Upper lobe of left lung (tissue), 6 donors: ENCODE measurements around the gene AMER2. TPM values are rescaled to one million over a fixed set of nuclear protein-coding genes. Genes with fewer than 3 reads are reported as not detected.

Experiments
- ATAC-seq, 2 donors: fragments of 200-7000 bp; cut with Tn5 transposase; one replicate each; pipeline ENCODE4 v1.9.1; 2022; ENCODE audit warnings: mild to moderate bottlenecking in 2 of 2, moderate library complexity in 2 of 2; ENCODE audit not compliant: low FRiP score in 2 of 2
- DNase-seq, 2 donors: peaks; one replicate each; pipeline ENCODE4 v3.0.0-alpha.2; 2019 to 2020
- H3K27ac ChIP-seq, 4 donors: fragments of 200-600 bp; sonication (generic); one replicate each; pipeline ENCODE4 v1.5.1; 2016 to 2019
- H3K27me3 ChIP-seq, 4 donors: fragments of 200-600 bp; sonication (generic); one replicate each; pipeline ENCODE4 v1.5.1; 2017 to 2019
- H3K36me3 ChIP-seq, 4 donors: fragments of 200-600 bp; sonication (generic); one replicate each; pipeline ENCODE4 v1.5.1; 2016 to 2019
- H3K4me1 ChIP-seq, 4 donors: fragments of 200-600 bp; sonication (generic); one replicate each; pipeline ENCODE4 v1.5.1; 2018 to 2019
- H3K4me3 ChIP-seq, 4 donors: fragments of 200-600 bp; sonication (generic); one replicate each; pipeline ENCODE4 v1.5.1; 2017 to 2019; ENCODE audit warnings: mild to moderate bottlenecking in 2 of 4, moderate library complexity in 1 of 4
- H3K9me3 ChIP-seq, 4 donors: fragments of 200-600 bp; sonication (generic); one replicate each; pipeline ENCODE4 v1.5.1; 2018 to 2019
- EP300 ChIP-seq, 4 donors: sonication (generic); formaldehyde crosslinking; IDR thresholded peaks; one replicate each; pipeline ENCODE4 v1.5.1; 2017; ENCODE audit warnings: antibody characterized with exemption in 4 of 4, control low read depth in 2 of 4
- POLR2A ChIP-seq, 4 donors: fragments of 450-650 bp; IDR thresholded peaks; one replicate each; pipeline ENCODE4 v1.5.1; 2016 to 2017; ENCODE audit warnings: antibody characterized with exemption in 4 of 4, mild to moderate bottlenecking in 2 of 4
- POLR2AphosphoS5 ChIP-seq, 2 donors: sonication (generic); formaldehyde crosslinking; IDR thresholded peaks; one replicate each; pipeline ENCODE4 v1.5.1; 2017; ENCODE audit warnings: antibody characterized with exemption in 2 of 2
- WGBS, 2 donors: methylation state at CpG; one replicate each; pipeline ENCODE4 v1.1.5; 2017 to 2018; 5-methylcytosine and 5-hydroxymethylcytosine counted together
- total RNA-seq, 6 donors: library from RNA; depleted of rRNA in 4 of 6; stranded (reverse); fragments of >200 nt in 4 of 6; gene quantifications; one replicate each; pipeline versions ENCODE4 v1.1.0 to v1.2.1, GENCODE V29; 2016 to 2021
- TF ChIP-seq, protein P1 (sequence below), 6 experiments: fragments of 450-650 bp in 4 of 6; fragments of 200-600 bp in 2 of 6; sonication (generic) in 2 of 6; IDR thresholded peaks; one replicate each; pipeline ENCODE4 v1.5.1; 2016 to 2019; ENCODE audit warnings: antibody characterized with exemption in 6 of 6
- donor health status: DM: no; HTN: no; CAD: no; lungs with moderate emphysema.
- donor health status: DM: no; HTN: yes; CAD: no; lungs with severe emphysema.

The AMER2 gene
- total RNA-seq, 6 donors from 2014 or later = 0.22 to 0.30 TPM; not detected in 4

DNA sequence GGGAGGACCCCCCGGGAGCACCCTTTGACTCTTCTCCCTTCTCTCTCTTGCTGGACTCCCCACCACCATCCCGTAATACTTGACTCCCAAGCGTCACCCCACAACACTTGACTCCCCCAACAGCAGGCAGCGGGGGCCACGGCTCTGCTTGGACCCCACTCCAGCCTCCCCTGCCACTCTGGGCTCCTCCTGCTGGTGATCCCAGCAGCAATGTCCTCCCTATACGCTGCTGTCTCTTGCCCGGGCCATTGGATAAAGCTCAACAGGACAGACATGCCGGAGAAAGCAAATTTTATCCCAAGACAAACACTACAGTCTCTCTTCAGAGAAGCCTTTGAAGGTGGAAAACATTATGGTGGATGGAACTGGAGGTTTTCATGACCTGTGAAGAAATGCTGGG lies 20.4 kb upstream of the AMER2 start:
- H3K36me3 ChIP-seq = no peaks in the 10 kb centered on the region
- H3K27ac ChIP-seq = no peak overlapping the region
- TF ChIP-seq, protein P1, sequence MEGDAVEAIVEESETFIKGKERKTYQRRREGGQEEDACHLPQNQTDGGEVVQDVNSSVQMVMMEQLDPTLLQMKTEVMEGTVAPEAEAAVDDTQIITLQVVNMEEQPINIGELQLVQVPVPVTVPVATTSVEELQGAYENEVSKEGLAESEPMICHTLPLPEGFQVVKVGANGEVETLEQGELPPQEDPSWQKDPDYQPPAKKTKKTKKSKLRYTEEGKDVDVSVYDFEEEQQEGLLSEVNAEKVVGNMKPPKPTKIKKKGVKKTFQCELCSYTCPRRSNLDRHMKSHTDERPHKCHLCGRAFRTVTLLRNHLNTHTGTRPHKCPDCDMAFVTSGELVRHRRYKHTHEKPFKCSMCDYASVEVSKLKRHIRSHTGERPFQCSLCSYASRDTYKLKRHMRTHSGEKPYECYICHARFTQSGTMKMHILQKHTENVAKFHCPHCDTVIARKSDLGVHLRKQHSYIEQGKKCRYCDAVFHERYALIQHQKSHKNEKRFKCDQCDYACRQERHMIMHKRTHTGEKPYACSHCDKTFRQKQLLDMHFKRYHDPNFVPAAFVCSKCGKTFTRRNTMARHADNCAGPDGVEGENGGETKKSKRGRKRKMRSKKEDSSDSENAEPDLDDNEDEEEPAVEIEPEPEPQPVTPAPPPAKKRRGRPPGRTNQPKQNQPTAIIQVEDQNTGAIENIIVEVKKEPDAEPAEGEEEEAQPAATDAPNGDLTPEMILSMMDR (IDR thresholded peaks at IDR 0.05) = no peak
- TF ChIP-seq POLR2AphosphoS5 (IDR thresholded peaks at IDR 0.05) = no peak
- no peak for TF ChIP-seq EP300 (IDR thresholded peaks at IDR 0.05)
- TF ChIP-seq POLR2A (IDR thresholded peaks at IDR 0.05) = no peak
- peaks cover 0 to 3% (median 0%) of the 10 kb centered on the region in 4 donors for H3K9me3 ChIP-seq
- H3K4me3 ChIP-seq = no peak overlapping the region
- DNase-seq (peak in 1 of 2 donors; percentile 46), ATAC-seq (peak in 1 of 2 donors; percentile 12)
- 82 to 89% methylated on average over 8 of the region's 8 CpGs for WGBS, 2 donors
- no peaks in the 10 kb centered on the region for H3K27me3 ChIP-seq
- no peaks in the 10 kb centered on the region for H3K4me1 ChIP-seq

DNA sequence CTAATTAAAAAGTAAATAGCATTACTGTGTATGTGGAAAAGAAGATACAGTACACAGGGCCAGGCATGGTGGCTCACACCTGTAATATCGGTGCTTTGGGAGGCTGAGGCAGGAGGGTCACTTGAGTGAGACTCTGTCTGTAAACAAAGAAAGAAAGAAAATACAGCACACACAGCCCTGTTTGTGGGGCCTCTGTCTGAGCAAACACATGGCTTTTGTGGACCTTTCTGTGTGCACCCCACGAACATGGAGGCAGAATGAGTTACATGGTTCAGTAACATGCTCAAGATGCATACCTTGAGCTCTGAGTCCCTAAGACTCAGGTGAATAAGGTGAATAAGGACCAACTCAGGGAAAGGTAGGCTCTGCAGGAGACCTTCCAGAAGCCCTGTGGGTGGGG lies 20.0 kb upstream of the AMER2 start:
- no peaks in the 10 kb centered on the region for H3K27me3 ChIP-seq
- TF ChIP-seq, protein P1 (IDR thresholded peaks at IDR 0.05) = no peak
- TF ChIP-seq POLR2A (IDR thresholded peaks at IDR 0.05) (no peak), EP300 (IDR thresholded peaks at IDR 0.05) (no peak), POLR2AphosphoS5 (IDR thresholded peaks at IDR 0.05) (no peak)
- no peak for DNase-seq
- H3K36me3 ChIP-seq = no peaks in the 10 kb centered on the region
- no peak overlapping the region for H3K27ac ChIP-seq
- 84 to 88% methylated on average over 2 of the region's 2 CpGs for WGBS, 2 donors
- H3K9me3 ChIP-seq = peaks cover 0 to 3% (median 0%) of the 10 kb centered on the region in 4 donors
- no peak for ATAC-seq
- H3K4me1 ChIP-seq = no peaks in the 10 kb centered on the region
- H3K4me3 ChIP-seq = no peak overlapping the region

DNA sequence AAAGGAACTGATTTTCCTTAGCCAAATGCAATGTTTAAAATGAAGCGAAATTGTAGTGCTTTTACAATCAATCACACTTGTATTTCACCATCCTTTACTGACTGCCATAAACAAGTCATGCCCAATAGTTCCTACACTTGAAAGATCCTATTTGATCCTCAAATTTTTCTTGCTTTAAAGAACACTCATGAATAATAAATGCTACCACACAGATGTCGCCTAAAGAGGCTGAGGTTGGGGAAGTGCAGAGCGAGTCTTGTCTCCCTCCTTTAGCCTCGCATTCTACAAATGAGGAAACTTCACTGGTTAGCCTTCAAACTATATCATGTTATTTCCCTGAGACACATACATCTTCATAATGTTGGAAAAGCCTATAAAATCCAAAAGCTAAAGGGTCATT lies 18.7 kb upstream of the AMER2 start:
- WGBS, 2 donors = 71 to 78% methylated on average over 4 of the region's 4 CpGs
- TF ChIP-seq POLR2A (IDR thresholded peaks at IDR 0.05) (no peak), POLR2AphosphoS5 (IDR thresholded peaks at IDR 0.05) (no peak), EP300 (IDR thresholded peaks at IDR 0.05) (no peak)
- TF ChIP-seq, protein P1 (IDR thresholded peaks at IDR 0.05) = no peak
- Histone ChIP-seq H3K27ac (no peak overlapping the region), H3K4me1 (no peaks in the 10 kb centered on the region), H3K4me3 (no peak overlapping the region), H3K9me3 (peaks cover 0 to 3% (median 0%) of the 10 kb centered on the region in 4 donors), H3K27me3 (no peaks in the 10 kb centered on the region), H3K36me3 (no peaks in the 10 kb centered on the region)
- DNase-seq (no peak), ATAC-seq (no peak)

DNA sequence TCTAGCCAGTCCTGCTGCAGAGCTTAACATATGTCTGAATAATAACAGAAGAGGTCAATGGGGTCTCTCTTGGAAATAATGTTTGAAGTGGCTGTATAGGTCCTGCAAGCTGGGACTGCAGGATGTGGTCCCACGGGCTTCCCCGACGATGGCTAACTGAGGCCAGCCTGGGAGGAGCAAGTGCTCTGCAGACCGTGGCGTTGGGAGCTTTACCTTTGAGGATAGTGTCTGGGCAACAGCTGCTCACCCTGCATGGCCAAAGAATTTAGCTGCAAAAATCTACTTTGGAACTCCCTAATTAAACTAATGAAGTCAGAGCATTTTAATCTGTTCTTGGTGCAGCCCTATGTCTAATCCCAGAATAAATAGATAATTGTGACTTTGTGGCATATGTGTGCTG lies 18.2 kb upstream of the AMER2 start:
- Histone ChIP-seq H3K9me3 (peaks cover 0 to 3% (median 0%) of the 10 kb centered on the region in 4 donors), H3K27me3 (no peaks in the 10 kb centered on the region), H3K4me3 (no peak overlapping the region), H3K27ac (no peak overlapping the region), H3K4me1 (no peaks in the 10 kb centered on the region), H3K36me3 (no peaks in the 10 kb centered on the region)
- TF ChIP-seq EP300 (IDR thresholded peaks at IDR 0.05) = no peak
- TF ChIP-seq POLR2AphosphoS5 (IDR thresholded peaks at IDR 0.05) = no peak
- TF ChIP-seq, protein P1 (IDR thresholded peaks at IDR 0.05) = no peak
- no peak for ATAC-seq
- WGBS, 2 donors = 53 to 72% methylated on average over 5 of the region's 5 CpGs
- no peak for DNase-seq

DNA sequence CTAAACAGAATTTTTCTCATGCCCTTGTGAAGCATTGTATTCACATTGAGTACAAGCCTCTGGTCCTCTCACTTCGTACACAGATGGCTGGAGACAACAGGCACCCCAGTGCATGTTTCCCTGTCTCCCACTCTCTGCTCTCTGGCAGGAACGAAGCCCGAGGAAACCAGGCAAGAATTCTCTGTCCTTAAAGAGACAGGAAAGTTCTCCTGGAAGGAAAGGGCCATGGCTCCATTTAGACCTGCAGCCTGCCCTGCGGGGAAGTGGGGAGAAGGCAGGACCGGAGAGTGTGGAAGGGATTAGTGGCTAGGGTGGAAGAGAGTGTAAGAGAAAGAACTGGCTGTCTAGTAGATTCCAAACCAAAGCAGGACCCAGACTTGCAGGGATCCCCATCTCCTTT lies 15.5 kb upstream of the AMER2 start:
- 68 to 74% methylated on average over 5 of the region's 5 CpGs for WGBS, 2 donors
- no peaks in the 10 kb centered on the region for H3K9me3 ChIP-seq
- no peak for DNase-seq
- no peak for ATAC-seq
- H3K36me3 ChIP-seq = no peaks in the 10 kb centered on the region
- no peak overlapping the region for H3K4me3 ChIP-seq
- TF ChIP-seq EP300 (IDR thresholded peaks at IDR 0.05) (no peak), POLR2A (IDR thresholded peaks at IDR 0.05) (no peak), POLR2AphosphoS5 (IDR thresholded peaks at IDR 0.05) (no peak)
- no peaks in the 10 kb centered on the region for H3K27me3 ChIP-seq
- H3K27ac ChIP-seq = no peak overlapping the region
- H3K4me1 ChIP-seq = no peaks in the 10 kb centered on the region
